Ovary (tissue), 3 donors: ENCODE results near the gene RNF225.
"Not testable (repeated sequence)": the region's sequence is repeated elsewhere in the genome, so short reads cannot be mapped to it uniquely, and the experiment has no call there.

ENCODE experiments used
- CTCF ChIP-seq, 3 donors: fragments of 450-650 bp in 2 of 3; fragments of 200-600 bp in 1 of 3; IDR thresholded peaks; one replicate each; pipeline versions ENCODE4 v1.5.1 to v1.8.0; 2016 to 2022; ENCODE audit warnings: antibody characterized with exemption in 3 of 3, mild to moderate bottlenecking in 1 of 3
- POLR2A ChIP-seq: fragments of 450-650 bp; IDR thresholded peaks from one replicate; pipeline ENCODE4 v1.6.1; 2017; ENCODE audit warnings: antibody characterized with exemption, mild to moderate bottlenecking, moderate library complexity
- donor health status: DM: no; HTN: no; CAD: no.

GRCh38 chr19:58348080-58348479 is 47.4 kb upstream of the RNF225 start:
- TF ChIP-seq POLR2A; CTCF (IDR thresholded peaks at IDR 0.05): not testable (repeated sequence)
